GM19239 (cell line): ENCODE measurements around the gene APOM.

Experiments used
- DNase-seq: peaks from one replicate; pipeline ENCODE4 v3.0.0; 2011; ENCODE audit warnings: low spot score; ENCODE audit not compliant: insufficient read length
- FAIRE-seq: peaks from 2 replicates; lab custom pipeline; 2011; peaks lifted over from hg19 to GRCh38; lab: Jason Lieb, UNC

Gene APOM

GRCh38 chr6:31630177-31630934 lies 25.3 kb upstream of the APOM start:
- no peak for DNase-seq
- FAIRE-seq: no peak

GRCh38 chr6:31631209-31631608 lies 24.5 kb upstream of the APOM start:
- FAIRE-seq (no peak), DNase-seq (no peak)

GRCh38 chr6:31631681-31632278 lies 23.9 kb upstream of the APOM start:
- DNase-seq (no peak), FAIRE-seq (no peak)

GRCh38 chr6:31632279-31632946 lies 23.3 kb upstream of the APOM start:
- DNase-seq: no peak
- no peak for FAIRE-seq

- no peak for DNase-seq
- FAIRE-seq: no peak
These were observed 22.2 kb upstream of the APOM start for GRCh38 chr6:31633447-31633846.

GRCh38 chr6:31634131-31634530 lies 21.6 kb upstream of the APOM start:
- FAIRE-seq: no peak

GRCh38 chr6:31634969-31635575 lies 20.6 kb upstream of the APOM start:
- DNase-seq: no peak
- no peak for FAIRE-seq

More at GRCh38 chr6:31634131-31634530, 21.6 kb upstream of the APOM start:
- DNase-seq: no peak

GRCh38 chr6:31636698-31637596 lies 18.7 kb upstream of the APOM start:
- FAIRE-seq: no peak
- DNase-seq: no peak

GRCh38 chr6:31639043-31639442 lies 16.7 kb upstream of the APOM start:
- FAIRE-seq (no peak), DNase-seq (no peak)

- no peak for FAIRE-seq
- no peak for DNase-seq
These were observed 16.2 kb upstream of the APOM start for GRCh38 chr6:31639449-31639861.

- FAIRE-seq (no peak), DNase-seq (no peak)
These were observed 15.1 kb upstream of the APOM start for GRCh38 chr6:31640612-31641011.

GRCh38 chr6:31641370-31641769 lies 14.3 kb upstream of the APOM start:
- no peak for DNase-seq
- FAIRE-seq: no peak

- DNase-seq: no peak
- FAIRE-seq: no peak
These were observed 12.7 kb upstream of the APOM start for GRCh38 chr6:31642798-31643570.

- DNase-seq (no peak), FAIRE-seq (no peak)
These were observed 11.8 kb upstream of the APOM start for GRCh38 chr6:31643818-31644454.

- FAIRE-seq: no peak
These were observed 10.4 kb upstream of the APOM start for GRCh38 chr6:31645325-31645724.

GRCh38 chr6:31651602-31652191 lies 4.0 kb upstream of the APOM start:
- peak; percentile 93 for FAIRE-seq
- DNase-seq: peak; percentile 50

More at GRCh38 chr6:31645325-31645724, 10.4 kb upstream of the APOM start:
- DNase-seq: no peak

- DNase-seq (peak; percentile 90), FAIRE-seq (peak; percentile 97)
These were observed 2.6 kb upstream of the APOM start for GRCh38 chr6:31652925-31653724.
